K562 (cell line): Measurements from ENCODE around the gene ZDHHC24. TPM values are rescaled to one million over a fixed set of nuclear protein-coding genes. Genes with fewer than 3 reads are reported as not detected.

Experiments used
- ATAC-seq: fragments of 200-7000 bp; cut with Tn5 transposase; 3 replicates; pipeline ENCODE4 v1.9.1; 2020; ENCODE audit warnings: moderate library complexity
- BruUV-seq: library from RNA; stranded (reverse); fragments of 400-500 nt; replicated peaks from 2 replicates; lab custom pipeline; 2021; lab: Mats Ljungman, UMichigan
- CTCF ChIA-PET: fragments of 300-600 bp; formaldehyde crosslinking; extraction: SDS; loops from one replicate; lab custom pipeline; 2021; ENCODE audit warnings: low intra/inter-chr PET ratio; lab: Yijun Ruan, JAX
- POLR2A ChIA-PET: fragments of 300-600, 350-650 bp; sonication (Branson Sonifier 250); formaldehyde crosslinking; extraction: SDS; loops from one replicate; lab custom pipeline; 2021; ENCODE audit warnings: antibody characterized with exemption, inconsistent platforms; lab: Yijun Ruan, JAX
- DNase-seq, 4 experiments: peaks; one replicate each; pipeline versions ENCODE4 v3.0.0 to v3.0.0-alpha.2; 2011 to 2018; ENCODE audit warnings: low spot score in 3 of 4, mixed read lengths in 3 of 4; ENCODE audit errors: extremely low read depth in 1 of 4
- FAIRE-seq: peaks from 2 replicates; lab custom pipeline; 2011; peaks lifted over from hg19 to GRCh38; lab: Jason Lieb, UNC
- H2AFZ ChIP-seq: 2 replicates; pipeline ENCODE4 v1.6.0; 2011; ENCODE audit warnings: low read depth, low read length, control low read depth, inconsistent platforms
- H3K27ac ChIP-seq: fragments of 200-600 bp; 3 replicates; pipeline ENCODE4 v1.8.0; 2011; ENCODE audit warnings: low read depth, mild to moderate bottlenecking, control low read depth, inconsistent platforms, low read length, moderate library complexity, mixed read lengths; ENCODE audit errors: extremely low read depth
- H3K27me3 ChIP-seq, 2 experiments: fragments of 300-600 bp in 1 of 2; 2 replicates in 1 of 2; 3 replicates in 1 of 2; pipeline versions ENCODE4 v1.6.0 to v1.8.0; 2011; ENCODE audit warnings: inconsistent platforms in 2 of 2, low read length in 2 of 2, mild to moderate bottlenecking in 1 of 2, mixed read lengths in 1 of 2, moderate library complexity in 1 of 2; ENCODE audit not compliant: control insufficient read depth in 2 of 2, insufficient read depth in 2 of 2
- H3K36me3 ChIP-seq: fragments of 300-600 bp; 3 replicates; pipeline ENCODE4 v1.8.0; 2011; ENCODE audit warnings: mild to moderate bottlenecking, low read length, inconsistent platforms; ENCODE audit not compliant: control insufficient read depth, insufficient read depth
- H3K4me1 ChIP-seq, 2 experiments: fragments of 200-600 bp in 1 of 2; replicated peaks in 1 of 2; 2 replicates in 1 of 2; 3 replicates in 1 of 2; pipeline versions ENCODE4 v1.5.1 to v1.8.0; 2011; ENCODE audit warnings: inconsistent platforms in 2 of 2, low read length in 2 of 2, mild to moderate bottlenecking in 1 of 2, mixed read lengths in 1 of 2, moderate library complexity in 1 of 2; ENCODE audit not compliant: control insufficient read depth in 2 of 2, insufficient read depth in 2 of 2
- H3K4me2 ChIP-seq: 2 replicates; pipeline ENCODE4 v1.6.1; 2011; ENCODE audit warnings: low read length, control low read depth, inconsistent platforms, mixed read lengths; ENCODE audit not compliant: insufficient read depth
- H3K4me3 ChIP-seq: fragments of 200-600 bp; sonication (generic), shearing (Covaris generic); 2 replicates; pipeline ENCODE4 v1.5.1; 2016; ENCODE audit warnings: control low read depth, inconsistent platforms
- H3K79me2 ChIP-seq: fragments of 200-600 bp; 3 replicates; pipeline ENCODE4 v1.8.0; 2011; ENCODE audit warnings: low read length, inconsistent platforms; ENCODE audit not compliant: control insufficient read depth, insufficient read depth
- H3K9ac ChIP-seq, 2 experiments: 2 replicates each; pipeline versions ENCODE4 v1.6.0 to v1.6.1; 2011; ENCODE audit warnings: low read depth in 2 of 2, low read length in 2 of 2, control low read depth in 1 of 2, inconsistent platforms in 1 of 2, mild to moderate bottlenecking in 1 of 2, mixed read lengths in 1 of 2; ENCODE audit not compliant: insufficient read depth in 1 of 2
- H3K9me1 ChIP-seq: one replicate; pipeline ENCODE4 v1.6.0; 2011; ENCODE audit warnings: inconsistent platforms, mild to moderate bottlenecking, low read length, moderate library complexity; ENCODE audit not compliant: control insufficient read depth, insufficient read depth
- H3K9me3 ChIP-seq: replicated peaks from 2 replicates; pipeline ENCODE4 v1.5.1; 2011; ENCODE audit warnings: low read depth, low read length, inconsistent platforms; ENCODE audit not compliant: control insufficient read depth, insufficient read depth
- H4K20me1 ChIP-seq: replicated peaks from 2 replicates; pipeline ENCODE4 v1.6.1; 2011; ENCODE audit warnings: low read length, inconsistent platforms, mixed read lengths; ENCODE audit not compliant: control insufficient read depth, insufficient read depth
- ETS2 ChIP-seq: IDR thresholded peaks from 2 replicates; pipeline ENCODE4 v1.6.1; 2016; ENCODE audit warnings: borderline replicate concordance, missing genetic modification characterization, mild to moderate bottlenecking, moderate library complexity, missing compliant biosample characterization; ENCODE audit not compliant: poor library complexity, severe bottlenecking
- LCOR ChIP-seq: sonication (generic); formaldehyde crosslinking; IDR thresholded peaks from 2 replicates; pipeline ENCODE4 v1.8.0; 2022; ENCODE audit warnings: mild to moderate bottlenecking, missing genetic modification reagents
- MCM7 ChIP-seq, 2 experiments: fragments of 450-650 bp; IDR thresholded peaks; 2 replicates each; pipeline ENCODE4 v1.6.1; 2016 to 2018
- POLR3G ChIP-seq: IDR thresholded peaks from 2 replicates; pipeline ENCODE4 v1.6.1; 2011; ENCODE audit not compliant: insufficient read length, insufficient replicate concordance; ENCODE audit errors: extremely low read depth
- TEAD4 ChIP-seq, 2 experiments: sonication (generic) in 1 of 2; formaldehyde crosslinking in 1 of 2; IDR thresholded peaks; 2 replicates each; pipeline versions ENCODE4 v1.6.1 to v1.8.0; 2012 to 2022; ENCODE audit warnings: borderline replicate concordance in 1 of 2, inconsistent platforms in 1 of 2, low read length in 1 of 2, mild to moderate bottlenecking in 1 of 2, missing genetic modification reagents in 1 of 2
- ZBTB8A ChIP-seq: fragments of 450-650 bp; IDR thresholded peaks from 2 replicates; pipeline ENCODE4 v1.6.1; 2018; ENCODE audit warnings: mild to moderate bottlenecking, moderate library complexity; ENCODE audit not compliant: partially characterized antibody
- ZNF165 ChIP-seq: fragments of 250-450 bp; sonication (Bioruptor Pico); IDR thresholded peaks from 2 replicates; pipeline ENCODE4 v1.4.0; 2020; ENCODE audit warnings: borderline replicate concordance
- ZNF316 ChIP-seq: fragments of 450-650 bp; IDR thresholded peaks from 2 replicates; pipeline ENCODE4 v1.6.1; 2016
- ZNF431 ChIP-seq: sonication (generic); formaldehyde crosslinking; IDR thresholded peaks from 2 replicates; pipeline ENCODE4 v1.8.0; 2022; ENCODE audit warnings: mild to moderate bottlenecking, missing genetic modification reagents
- ZNF717 ChIP-seq: fragments of 250-450 bp; sonication (Bioruptor Pico); IDR thresholded peaks from 2 replicates; pipeline ENCODE4 v1.5.0; 2021
- WGBS: fragments of 100-300 bp; shearing (Covaris generic); methylation state at CpG from one replicate; pipeline ENCODE4 v1.1.6; 2016; ENCODE audit warnings: low coverage, mixed read lengths; ENCODE audit not compliant: insufficient coverage; ENCODE audit errors: missing lambda C conversion rate; 5-methylcytosine and 5-hydroxymethylcytosine counted together
- in situ Hi-C: fragments of 300-500 bp; cut with MboI; formaldehyde crosslinking; loops from 4 replicates; pipeline ENCODE4 v1.15.0; 2018; ENCODE audit warnings: inconsistent platforms, mixed read lengths
- intact Hi-C: fragments of 100-400 bp; cut with micrococcal nuclease; formaldehyde crosslinking; loops from 2 replicates; pipeline ENCODE4 v1.14.2; 2022
- polyA plus RNA-seq, 8 experiments: library from polyadenylated mRNA; depleted of rRNA in 4 of 8; stranded (reverse) in 5 of 8; unstranded in 3 of 8; fragments of >200 nt; fragmentation: Nextera tagmentation in 2 of 8; fragmentation: Illumina TruSeq in 1 of 8; extraction: Ambion mirVana in 2 of 8; extraction: Trizol in 1 of 8; gene quantifications; 2 replicates each; pipeline versions ENCODE4 v1.2.1 to v1.2.3, GENCODE V29; 2011 to 2014; ENCODE audit warnings: inconsistent platforms in 1 of 8, missing spikeins in 1 of 8
- total RNA-seq, 7 experiments: library from RNA; depleted of rRNA in 6 of 7; stranded (reverse); fragments of >200 nt in 6 of 7; fragmentation: Illumina TruSeq in 2 of 7; extraction: Trizol in 2 of 7; gene quantifications; 2 replicates each; pipeline versions ENCODE4 v1.2.1 to v1.2.3, GENCODE V29; 2011 to 2021; ENCODE audit warnings: low replicate concordance in 1 of 7
- TF ChIP-seq, protein P1 (sequence below): fragments of 250-450 bp; sonication (Bioruptor Pico); IDR thresholded peaks from 2 replicates; pipeline ENCODE4 v1.4.0; 2020; ENCODE audit warnings: mild to moderate bottlenecking
- TF ChIP-seq, protein P2 (sequence below): sonication (generic); formaldehyde crosslinking; IDR thresholded peaks from 2 replicates; pipeline ENCODE4 v1.8.1; 2023; ENCODE audit warnings: mild to moderate bottlenecking, missing genetic modification reagents
- TF ChIP-seq, protein P3 (sequence below), 2 experiments: IDR thresholded peaks; 2 replicates each; pipeline ENCODE4 v1.6.1; 2011; ENCODE audit warnings: borderline replicate concordance in 1 of 2, control low read depth in 1 of 2, low read depth in 1 of 2, low read length in 1 of 2, mild to moderate bottlenecking in 1 of 2, mixed read lengths in 1 of 2, moderate library complexity in 1 of 2; ENCODE audit not compliant: insufficient read depth in 1 of 2, insufficient read length in 1 of 2, poor library complexity in 1 of 2, severe bottlenecking in 1 of 2; ENCODE audit errors: extremely low read depth in 1 of 2
- TF ChIP-seq, protein P4 (sequence below): fragments of 250-450 bp; sonication (Bioruptor Pico); IDR thresholded peaks from 2 replicates; pipeline ENCODE4 v1.8.0; 2022; ENCODE audit warnings: inconsistent platforms

Gene ZDHHC24
- total and polyA plus RNA-seq, 9 of the 15 experiments (the other 6 are each of a cell fraction or from before 2014, with no cell fraction given): 0.45 to 11.2 (median 2.7) TPM

DNA sequence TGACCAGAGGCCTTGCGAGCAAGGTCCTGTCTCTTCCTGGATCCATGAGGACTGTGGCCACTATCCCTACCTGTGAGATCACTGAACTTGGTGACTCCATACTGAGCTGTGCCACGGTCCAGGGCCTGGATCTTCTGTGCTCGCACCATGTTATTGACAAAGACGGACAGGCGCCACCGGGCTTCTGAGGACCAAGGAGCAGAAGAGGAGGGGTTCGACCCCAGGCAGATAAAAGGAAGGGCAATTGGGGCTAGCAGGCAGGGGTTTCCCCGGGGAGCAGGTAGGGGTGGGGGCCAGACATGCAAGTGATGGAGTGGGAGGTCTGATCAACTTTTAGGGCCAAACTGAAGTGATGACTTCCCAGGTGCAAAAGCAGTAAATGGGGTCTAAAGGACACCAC is 20.4 kb upstream of the ZDHHC24 start (continued):
- TF ChIP-seq, protein P1, sequence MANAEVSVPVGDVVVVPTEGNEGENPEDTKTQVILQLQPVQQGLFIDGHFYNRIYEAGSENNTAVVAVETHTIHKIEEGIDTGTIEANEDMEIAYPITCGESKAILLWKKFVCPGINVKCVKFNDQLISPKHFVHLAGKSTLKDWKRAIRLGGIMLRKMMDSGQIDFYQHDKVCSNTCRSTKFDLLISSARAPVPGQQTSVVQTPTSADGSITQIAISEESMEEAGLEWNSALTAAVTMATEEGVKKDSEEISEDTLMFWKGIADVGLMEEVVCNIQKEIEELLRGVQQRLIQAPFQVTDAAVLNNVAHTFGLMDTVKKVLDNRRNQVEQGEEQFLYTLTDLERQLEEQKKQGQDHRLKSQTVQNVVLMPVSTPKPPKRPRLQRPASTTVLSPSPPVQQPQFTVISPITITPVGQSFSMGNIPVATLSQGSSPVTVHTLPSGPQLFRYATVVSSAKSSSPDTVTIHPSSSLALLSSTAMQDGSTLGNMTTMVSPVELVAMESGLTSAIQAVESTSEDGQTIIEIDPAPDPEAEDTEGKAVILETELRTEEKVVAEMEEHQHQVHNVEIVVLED (CRISPR knock-in tag): no peak
- TF ChIP-seq, protein P2, sequence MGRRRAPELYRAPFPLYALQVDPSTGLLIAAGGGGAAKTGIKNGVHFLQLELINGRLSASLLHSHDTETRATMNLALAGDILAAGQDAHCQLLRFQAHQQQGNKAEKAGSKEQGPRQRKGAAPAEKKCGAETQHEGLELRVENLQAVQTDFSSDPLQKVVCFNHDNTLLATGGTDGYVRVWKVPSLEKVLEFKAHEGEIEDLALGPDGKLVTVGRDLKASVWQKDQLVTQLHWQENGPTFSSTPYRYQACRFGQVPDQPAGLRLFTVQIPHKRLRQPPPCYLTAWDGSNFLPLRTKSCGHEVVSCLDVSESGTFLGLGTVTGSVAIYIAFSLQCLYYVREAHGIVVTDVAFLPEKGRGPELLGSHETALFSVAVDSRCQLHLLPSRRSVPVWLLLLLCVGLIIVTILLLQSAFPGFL (CRISPR knock-in tag): no peak
- TF ChIP-seq, protein P3, sequence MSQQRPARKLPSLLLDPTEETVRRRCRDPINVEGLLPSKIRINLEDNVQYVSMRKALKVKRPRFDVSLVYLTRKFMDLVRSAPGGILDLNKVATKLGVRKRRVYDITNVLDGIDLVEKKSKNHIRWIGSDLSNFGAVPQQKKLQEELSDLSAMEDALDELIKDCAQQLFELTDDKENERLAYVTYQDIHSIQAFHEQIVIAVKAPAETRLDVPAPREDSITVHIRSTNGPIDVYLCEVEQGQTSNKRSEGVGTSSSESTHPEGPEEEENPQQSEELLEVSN (IDR thresholded peaks at IDR 0.05; ENCODE audit: borderline replicate concordance in 1 of 2, extremely low read depth in 1 of 2, insufficient read depth in 1 of 2, insufficient read length in 1 of 2, low read depth in 1 of 2, low read length in 1 of 2, poor library complexity in 1 of 2, severe bottlenecking in 1 of 2): no peak
- no peak for TF ChIP-seq ZNF717 (CRISPR knock-in tag)

DNA sequence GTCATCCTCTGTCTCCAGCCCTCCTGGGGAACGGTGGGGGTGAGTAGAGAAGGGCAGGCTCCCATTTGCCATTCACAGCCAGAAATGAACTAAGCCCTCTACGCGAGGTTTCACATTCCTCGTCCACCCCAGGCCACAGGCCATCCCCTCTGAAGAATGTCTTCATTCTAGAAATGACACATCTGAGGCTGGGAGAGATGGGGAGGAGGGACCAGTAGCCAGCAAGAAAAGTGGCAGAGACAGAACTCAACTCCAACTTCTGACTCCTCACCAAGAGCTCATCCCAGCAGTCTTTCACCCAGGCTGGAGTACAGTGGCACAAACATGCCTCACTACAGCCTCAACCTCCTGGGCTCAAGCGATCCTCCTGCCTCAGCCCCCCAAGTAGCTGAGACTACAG is 19.1 kb upstream of the ZDHHC24 start:
- ChIA-PET POLR2A (interaction anchor here (0.9 to 1.1 kb wide), 2 partner anchors 10 to 11 kb away, joined by 3 read pairs; no protein-coding TSS in a partner anchor), CTCF (no interaction called here)
- Histone ChIP-seq H3K4me1 (peaks cover 11 to 31% of the 10 kb centered on the region in 2 experiments; a peak in 4 of 5 replicates), H3K27ac (no peak overlapping the region), H3K9me3 (no peaks in the 10 kb centered on the region), H3K27me3 (peaks cover 0 to 10% of the 10 kb centered on the region in 2 experiments; a peak in 2 of 5 replicates), H3K9ac (no peak overlapping the region; a peak in 1 of 4 replicates), H3K79me2 (no peaks in the 10 kb centered on the region), H4K20me1 (no peaks in the 10 kb centered on the region), H3K4me2 (no peak overlapping the region), H3K9me1 (no peaks in the 10 kb centered on the region), H3K36me3 (no peaks in the 10 kb centered on the region), H2AFZ (no peak overlapping the region), H3K4me3 (no peak overlapping the region)
- no peak for TF ChIP-seq POLR3G
- no peak for TF ChIP-seq MCM7 (IDR thresholded peaks at IDR 0.05)
- TF ChIP-seq, protein P4, sequence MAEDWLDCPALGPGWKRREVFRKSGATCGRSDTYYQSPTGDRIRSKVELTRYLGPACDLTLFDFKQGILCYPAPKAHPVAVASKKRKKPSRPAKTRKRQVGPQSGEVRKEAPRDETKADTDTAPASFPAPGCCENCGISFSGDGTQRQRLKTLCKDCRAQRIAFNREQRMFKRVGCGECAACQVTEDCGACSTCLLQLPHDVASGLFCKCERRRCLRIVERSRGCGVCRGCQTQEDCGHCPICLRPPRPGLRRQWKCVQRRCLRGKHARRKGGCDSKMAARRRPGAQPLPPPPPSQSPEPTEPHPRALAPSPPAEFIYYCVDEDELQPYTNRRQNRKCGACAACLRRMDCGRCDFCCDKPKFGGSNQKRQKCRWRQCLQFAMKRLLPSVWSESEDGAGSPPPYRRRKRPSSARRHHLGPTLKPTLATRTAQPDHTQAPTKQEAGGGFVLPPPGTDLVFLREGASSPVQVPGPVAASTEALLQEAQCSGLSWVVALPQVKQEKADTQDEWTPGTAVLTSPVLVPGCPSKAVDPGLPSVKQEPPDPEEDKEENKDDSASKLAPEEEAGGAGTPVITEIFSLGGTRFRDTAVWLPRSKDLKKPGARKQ (CRISPR knock-in tag): no peak
- TF ChIP-seq LCOR (CRISPR knock-in tag): no peak
- no peak for TF ChIP-seq ZNF316
- no peak for TF ChIP-seq ZNF431 (CRISPR knock-in tag)
- TF ChIP-seq ETS2 (tag): no peak
- no peak for TF ChIP-seq ZBTB8A
- TF ChIP-seq ZNF165: no peak
- TF ChIP-seq TEAD4 (IDR thresholded peaks at IDR 0.05; ENCODE audit: low read length): no peak
- TF ChIP-seq TEAD4 (CRISPR knock-in tag; IDR thresholded peaks at IDR 0.05; ENCODE audit: borderline replicate concordance): no peak
- BruUV-seq: no TSS peak
- intact Hi-C loops: no loop called here
- WGBS: 23% methylated on average over 4 of the region's 5 CpGs
- FAIRE-seq (no peak), DNase-seq (no peak), ATAC-seq (no peak)
- in situ Hi-C loops: loop anchor here (5.0 kb wide), 1 partner anchor 272 kb away; no protein-coding TSS in a partner anchor
